A673 (cell line): ENCODE measurements around the gene SART3. TPM values are rescaled to one million over a fixed set of nuclear protein-coding genes. Genes with fewer than 3 reads are reported as not detected.

Experiments used
- BruUV-seq: library from RNA; stranded (reverse); fragments of 400-500 nt; replicated peaks from 2 replicates; lab custom pipeline; 2021; lab: Mats Ljungman, UMichigan
- CTCF ChIA-PET: fragments of 300-600 bp; sonication (Branson Sonifier 250); formaldehyde crosslinking; loops from one replicate; lab custom pipeline; 2022; ENCODE audit warnings: antibody characterized with exemption; lab: Charles Lee
- POLR2A ChIA-PET: fragments of 300-600 bp; sonication (Branson Sonifier 250); formaldehyde crosslinking; loops from one replicate; lab custom pipeline; 2022; ENCODE audit warnings: antibody characterized with exemption; ENCODE audit not compliant: low non-redundant PET; lab: Charles Lee
- DNase-seq: peaks from one replicate; pipeline ENCODE4 v3.0.0-alpha.2; 2015; ENCODE audit warnings: low spot score
- H3K27ac ChIP-seq: fragments of 200-600 bp; sonication (generic); 2 replicates; pipeline ENCODE4 v1.5.1; 2016; ENCODE audit warnings: mixed run types, low read depth, mild to moderate bottlenecking, mixed read lengths, antibody characterized with exemption, low read length; ENCODE audit not compliant: poor library complexity, severe bottlenecking
- H3K27me3 ChIP-seq: fragments of 200-600 bp; sonication (generic); replicated peaks from 2 replicates; pipeline ENCODE4 v1.6.1; 2017; ENCODE audit warnings: mixed run types, low read depth, mild to moderate bottlenecking, mixed read lengths, antibody characterized with exemption, low read length; ENCODE audit not compliant: insufficient read depth, poor library complexity
- H3K36me3 ChIP-seq: fragments of 200-600 bp; sonication (generic); 2 replicates; pipeline ENCODE4 v1.6.1; 2016; ENCODE audit warnings: mixed run types, mild to moderate bottlenecking, mixed read lengths, antibody characterized with exemption, low read length; ENCODE audit not compliant: insufficient read depth, poor library complexity, severe bottlenecking
- H3K4me1 ChIP-seq: fragments of 200-600 bp; sonication (generic); 2 replicates; pipeline ENCODE4 v1.6.1; 2017; ENCODE audit warnings: mixed run types, mild to moderate bottlenecking, mixed read lengths, antibody characterized with exemption, low read length; ENCODE audit not compliant: insufficient read depth, poor library complexity, severe bottlenecking
- H3K4me3 ChIP-seq: fragments of 200-600 bp; sonication (generic); 2 replicates; pipeline ENCODE4 v1.5.1; 2016; ENCODE audit warnings: low read depth, mixed run types, mild to moderate bottlenecking, mixed read lengths, low read length; ENCODE audit not compliant: poor library complexity, severe bottlenecking
- H3K9me3 ChIP-seq: fragments of 200-600 bp; sonication (generic); 2 replicates; pipeline ENCODE4 v1.6.1; 2016; ENCODE audit warnings: mixed run types, low read depth, mild to moderate bottlenecking, mixed read lengths, antibody characterized with exemption, low read length; ENCODE audit not compliant: poor library complexity, severe bottlenecking
- EZH2 ChIP-seq: fragments of 200-600 bp; sonication (generic); IDR thresholded peaks from 2 replicates; pipeline ENCODE4 v1.6.1; 2017; ENCODE audit warnings: borderline replicate concordance, low read depth, mild to moderate bottlenecking, mixed read lengths, antibody characterized with exemption, low read length; ENCODE audit not compliant: poor library complexity, severe bottlenecking
- intact Hi-C: fragments of 100-400 bp; cut with micrococcal nuclease; formaldehyde crosslinking; loops from one replicate; pipeline ENCODE4 v1.10.0; 2022; ENCODE audit not compliant: unreplicated experiment
- total RNA-seq: library from RNA; stranded (reverse); gene quantifications from 2 replicates; pipeline ENCODE4 v1.2.3, GENCODE V29; 2021
- TF ChIP-seq, protein P1 (sequence below): fragments of 300-800, 200-600 bp; sonication (generic); conservative IDR thresholded peaks from 2 replicates; pipeline ENCODE4 v1.5.1; 2017; ENCODE audit warnings: low read depth, mild to moderate bottlenecking, antibody characterized with exemption, low read length, moderate library complexity, mixed read lengths

The SART3 gene
- total RNA-seq, 1 experiment from 2014 or later, result 99.3 TPM

DNA sequence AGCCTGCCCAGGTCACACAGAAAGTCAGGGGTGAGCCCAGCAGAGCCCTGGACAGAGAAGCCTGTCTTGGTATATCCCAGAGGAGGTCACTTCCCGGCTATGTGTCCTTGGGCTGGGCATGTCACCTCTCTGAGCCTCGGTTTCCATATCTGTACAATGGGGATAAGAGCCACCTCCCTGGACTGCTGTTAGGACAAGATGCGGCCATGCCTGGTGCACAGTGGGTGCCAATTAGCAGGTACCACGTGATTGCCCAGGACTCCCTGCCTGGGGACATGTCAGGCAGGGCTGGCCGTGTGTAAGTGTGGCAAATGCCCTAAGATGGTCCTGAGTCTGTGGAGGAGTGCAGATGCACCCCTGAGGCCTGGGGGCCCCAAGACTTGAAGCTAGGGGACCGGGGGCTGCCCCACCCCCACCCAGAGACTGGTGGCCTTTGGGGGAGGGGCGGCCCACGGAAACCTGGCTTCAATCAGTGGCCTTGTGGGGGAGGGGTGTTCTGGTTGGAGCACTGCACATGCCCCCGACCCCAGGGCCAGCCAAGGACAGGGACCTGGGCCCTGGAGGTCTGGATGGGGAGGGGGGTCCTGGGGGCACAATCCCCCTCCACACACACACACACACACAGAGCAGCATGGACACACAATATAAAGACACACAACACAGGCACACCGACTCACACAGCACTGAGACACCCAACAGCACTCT is 36.0 kb upstream of the SART3 start:
- Histone ChIP-seq H3K27ac (no peak overlapping the region), H3K27me3 (no peaks in the 10 kb centered on the region), H3K9me3 (no peaks in the 10 kb centered on the region), H3K36me3 (no peaks in the 10 kb centered on the region), H3K4me1 (no peaks in the 10 kb centered on the region), H3K4me3 (no peak overlapping the region)
- TF ChIP-seq, protein P1, sequence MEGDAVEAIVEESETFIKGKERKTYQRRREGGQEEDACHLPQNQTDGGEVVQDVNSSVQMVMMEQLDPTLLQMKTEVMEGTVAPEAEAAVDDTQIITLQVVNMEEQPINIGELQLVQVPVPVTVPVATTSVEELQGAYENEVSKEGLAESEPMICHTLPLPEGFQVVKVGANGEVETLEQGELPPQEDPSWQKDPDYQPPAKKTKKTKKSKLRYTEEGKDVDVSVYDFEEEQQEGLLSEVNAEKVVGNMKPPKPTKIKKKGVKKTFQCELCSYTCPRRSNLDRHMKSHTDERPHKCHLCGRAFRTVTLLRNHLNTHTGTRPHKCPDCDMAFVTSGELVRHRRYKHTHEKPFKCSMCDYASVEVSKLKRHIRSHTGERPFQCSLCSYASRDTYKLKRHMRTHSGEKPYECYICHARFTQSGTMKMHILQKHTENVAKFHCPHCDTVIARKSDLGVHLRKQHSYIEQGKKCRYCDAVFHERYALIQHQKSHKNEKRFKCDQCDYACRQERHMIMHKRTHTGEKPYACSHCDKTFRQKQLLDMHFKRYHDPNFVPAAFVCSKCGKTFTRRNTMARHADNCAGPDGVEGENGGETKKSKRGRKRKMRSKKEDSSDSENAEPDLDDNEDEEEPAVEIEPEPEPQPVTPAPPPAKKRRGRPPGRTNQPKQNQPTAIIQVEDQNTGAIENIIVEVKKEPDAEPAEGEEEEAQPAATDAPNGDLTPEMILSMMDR, result no peak
- no peak for TF ChIP-seq EZH2
- POLR2A ChIA-PET, result no interaction called here
- no peak for DNase-seq
- no TSS peak for BruUV-seq
- intact Hi-C loops, result no loop called here
- CTCF ChIA-PET, result no interaction called here

DNA sequence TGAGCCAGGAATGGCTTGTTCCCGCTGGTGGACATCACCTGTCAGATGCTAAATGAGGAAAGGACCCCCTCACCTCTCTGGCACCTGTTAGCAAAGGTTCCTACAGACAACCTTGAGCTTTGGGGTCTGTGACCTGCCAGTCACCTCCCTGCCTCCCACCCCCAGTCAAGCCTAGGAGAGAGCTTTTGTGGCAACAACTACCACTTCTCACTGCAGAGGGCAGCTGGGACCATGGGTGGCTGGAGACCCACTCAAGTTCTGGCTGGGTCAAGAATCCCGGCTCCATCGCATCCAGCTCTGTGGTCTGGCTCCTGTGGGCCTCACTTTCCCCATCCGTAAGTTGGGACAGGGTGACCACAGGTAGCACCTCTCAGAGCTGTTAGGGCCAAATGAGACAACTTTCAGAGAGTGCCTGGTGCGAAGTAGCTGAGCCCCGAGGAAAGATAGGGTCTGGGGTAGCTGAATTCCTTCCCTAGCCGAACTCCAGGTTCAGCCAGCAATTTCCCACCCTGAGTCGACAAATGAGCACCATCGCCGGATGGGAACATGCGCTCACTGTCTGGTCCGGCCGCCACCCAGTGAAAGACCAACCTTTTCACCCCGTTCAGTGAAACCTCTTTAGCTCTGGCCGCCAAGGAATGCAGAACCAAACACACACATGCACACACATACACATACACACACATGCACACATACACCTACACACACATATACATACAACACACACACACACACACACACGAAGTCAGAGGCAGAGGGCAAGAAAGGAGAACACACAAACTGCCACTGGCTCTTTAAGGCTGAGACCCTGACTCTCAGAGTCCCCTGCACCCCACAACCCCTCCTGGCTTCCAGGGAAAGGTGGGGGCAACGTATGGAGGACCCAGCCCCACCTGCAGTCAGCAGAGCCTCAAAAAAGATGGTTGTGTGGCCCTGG is 35.0 kb upstream of the SART3 start:
- ChIA-PET CTCF (no interaction called here), POLR2A (no interaction called here)
- H3K27me3 ChIP-seq, result no peaks in the 10 kb centered on the region
- DNase-seq, result no peak
- no peaks in the 10 kb centered on the region for H3K36me3 ChIP-seq
- H3K4me3 ChIP-seq, result no peak overlapping the region
- TF ChIP-seq, protein P1, result no peak
- TF ChIP-seq EZH2, result no peak
- no peaks in the 10 kb centered on the region for H3K4me1 ChIP-seq
- H3K9me3 ChIP-seq, result no peaks in the 10 kb centered on the region
- H3K27ac ChIP-seq, result no peak overlapping the region
- intact Hi-C loops, result no loop called here
- no TSS peak for BruUV-seq

DNA sequence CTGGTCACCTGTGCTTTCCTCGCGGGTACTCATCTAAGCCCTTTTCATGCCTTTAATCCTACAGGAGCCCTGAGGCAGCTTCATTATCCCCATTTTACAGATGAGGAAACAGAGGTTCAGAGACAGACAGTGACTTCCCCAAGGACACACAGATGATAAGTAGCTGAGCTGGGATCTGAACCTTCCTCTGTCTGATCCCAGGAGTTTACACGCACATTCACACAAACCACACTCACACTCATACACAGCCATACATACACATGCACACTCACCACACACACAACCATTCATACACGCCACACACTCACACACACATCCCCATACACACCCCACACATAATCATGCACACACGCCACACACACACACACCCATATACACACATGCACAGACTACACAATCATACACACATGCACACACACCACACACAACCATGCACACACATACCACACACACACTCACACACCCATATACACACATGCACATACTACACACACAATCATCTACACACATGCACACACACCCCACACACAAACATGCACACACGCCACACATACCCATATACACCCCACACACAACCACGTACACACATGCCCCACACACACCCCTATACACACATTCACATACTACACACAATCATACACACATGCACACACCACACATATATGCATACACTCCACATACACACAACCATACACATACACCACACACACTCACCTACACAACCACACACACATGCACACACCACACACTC is 34.2 kb upstream of the SART3 start:
- Histone ChIP-seq H3K9me3 (no peaks in the 10 kb centered on the region), H3K27me3 (no peaks in the 10 kb centered on the region), H3K4me3 (no peak overlapping the region), H3K27ac (no peak overlapping the region), H3K36me3 (no peaks in the 10 kb centered on the region), H3K4me1 (no peaks in the 10 kb centered on the region)
- POLR2A ChIA-PET, result no interaction called here
- no peak for DNase-seq
- intact Hi-C loops, result no loop called here
- TF ChIP-seq, protein P1, result no peak
- no peak for TF ChIP-seq EZH2
- BruUV-seq, result no TSS peak
- CTCF ChIA-PET, result no interaction called here
